ENCODE data around the gene PRR29. TPM values are rescaled to one million over a fixed set of nuclear protein-coding genes. Genes with fewer than 3 reads are reported as not detected.

PRR29 gene
- total RNA-seq, 1 experiment from 2014 or later = 0.85 TPM

GRCh38 chr17:63988741-63989621, 9.2 kb upstream of the PRR29 start (continued):
- no peak for TF ChIP-seq ZBTB21 (CRISPR knock-in tag; IDR thresholded peaks at IDR 0.05; ENCODE audit: borderline replicate concordance)

- H3K9me3 Mint-ChIP-seq = no peaks in the 10 kb centered on the region
- H3K4me1 Mint-ChIP-seq = peaks cover 20% of the 10 kb centered on the region
- H3K27me3 Mint-ChIP-seq (ENCODE audit: low read depth) = peaks cover 16% of the 10 kb centered on the region
- ChIA-PET POLR2A (interaction anchor here (0.7 kb wide), 1 partner anchor 43 kb away, joined by 3 read pairs; no protein-coding TSS in a partner anchor), CTCF (interaction anchor here (0.8 to 4.5 kb wide), 31 partner anchors 9 to 301 kb away, joined by 3 to 88 read pairs (median 5); partner anchors contain the start of genes CD79B, CSHL1, GH1 and GH2)
- no peak overlapping the region for H3K4me3 Mint-ChIP-seq
- peak overlapping the region; percentile 66; the same call in 1 of the 2 replicates for H3K27ac Mint-ChIP-seq
- no peaks in the 10 kb centered on the region for H3K36me3 Mint-ChIP-seq
- DNase-seq (ENCODE audit: low spot score) (no peak), ATAC-seq (no peak)
- TF ChIP-seq SP1 (CRISPR knock-in tag; conservative IDR thresholded peaks at IDR 0.05) (no peak), ZNF138 (CRISPR knock-in tag; conservative IDR thresholded peaks at IDR 0.05) (no peak), IRF1 (CRISPR knock-in tag; IDR thresholded peaks at IDR 0.05) (no peak), TP53 (CRISPR knock-in tag; IDR thresholded peaks at IDR 0.05) (no peak), NFE2L1 (CRISPR knock-in tag; IDR thresholded peaks at IDR 0.05) (no peak), ZNF121 (CRISPR knock-in tag; IDR thresholded peaks at IDR 0.05) (no peak), FOXP1 (CRISPR knock-in tag; IDR thresholded peaks at IDR 0.05; ENCODE audit: borderline replicate concordance) (no peak), FOXP4 (CRISPR knock-in tag; IDR thresholded peaks at IDR 0.05) (no peak), HMGXB4 (CRISPR knock-in tag; IDR thresholded peaks at IDR 0.05) (no peak), MYBL2 (CRISPR knock-in tag; IDR thresholded peaks at IDR 0.05) (no peak), CBFB (CRISPR knock-in tag; IDR thresholded peaks at IDR 0.05; ENCODE audit: low read depth) (no peak), KAT7 (CRISPR knock-in tag; IDR thresholded peaks at IDR 0.05; ENCODE audit: borderline replicate concordance) (no peak), ZNF512 (CRISPR knock-in tag; IDR thresholded peaks at IDR 0.05; ENCODE audit: borderline replicate concordance) (no peak), ATF1 (CRISPR knock-in tag; IDR thresholded peaks at IDR 0.05) (no peak), ZMAT4 (CRISPR knock-in tag; IDR thresholded peaks at IDR 0.05) (no peak), ATF2 (CRISPR knock-in tag; IDR thresholded peaks at IDR 0.05; ENCODE audit: borderline replicate concordance, low read depth) (no peak), ATF6 (CRISPR knock-in tag; IDR thresholded peaks at IDR 0.05) (no peak)
Observed at GRCh38 chr17:63989622-63990345, 8.4 kb upstream of the PRR29 start.

Measured in WTC11 (cell line).